Pulmonary artery endothelial cell (primary cell): ENCODE results near the gene VSTM4. TPM values are rescaled to one million over a fixed set of nuclear protein-coding genes. Genes with fewer than 3 reads are reported as not detected.

Source experiments
- DNase-seq: peaks from one replicate; pipeline ENCODE4 v3.0.0-alpha.2; 2011; ENCODE audit warnings: low read depth, low spot score
- total RNA-seq: library from RNA; depleted of rRNA; stranded (reverse); fragments of >200 nt; gene quantifications from 2 replicates; pipeline ENCODE4 v1.2.3, GENCODE V29; 2014

The VSTM4 gene
- total RNA-seq, 1 donor from 2014 or later, result 0.26 TPM

GRCh38 chr10:49009199-49009979 is 105.9 kb downstream of the VSTM4 start:
- DNase-seq, result no peak

GRCh38 chr10:49008505-49009198 is 106.7 kb downstream of the VSTM4 start:
- no peak for DNase-seq

GRCh38 chr10:49008091-49008490 is 107.2 kb downstream of the VSTM4 start:
- DNase-seq, result no peak

GRCh38 chr10:49007129-49007528 is 108.2 kb downstream of the VSTM4 start:
- DNase-seq, result no peak

GRCh38 chr10:49005270-49005669 is 110.1 kb downstream of the VSTM4 start:
- DNase-seq, result no peak

GRCh38 chr10:49001870-49002672 is 113.3 kb downstream of the VSTM4 start:
- no peak for DNase-seq

GRCh38 chr10:49001402-49001801 is 113.9 kb downstream of the VSTM4 start:
- no peak for DNase-seq

- DNase-seq, result no peak
Measured at GRCh38 chr10:49000437-49001398, 114.6 kb downstream of the VSTM4 start.

- no peak for DNase-seq
Measured at GRCh38 chr10:48999346-48999745, 116.0 kb downstream of the VSTM4 start.

GRCh38 chr10:48996329-48996728 is 119.0 kb downstream of the VSTM4 start:
- no peak for DNase-seq

- DNase-seq, result no peak
Measured at GRCh38 chr10:48993627-48994026, 121.7 kb downstream of the VSTM4 start.

GRCh38 chr10:48990226-48990625 is 125.1 kb downstream of the VSTM4 start:
- no peak for DNase-seq

- DNase-seq, result no peak
Measured at GRCh38 chr10:48985621-48986158, 129.6 kb downstream of the VSTM4 start.

- no peak for DNase-seq
Measured at GRCh38 chr10:48983648-48984351, 131.5 kb downstream of the VSTM4 start.

GRCh38 chr10:48982584-48982983 is 132.7 kb downstream of the VSTM4 start:
- DNase-seq, result no peak

- DNase-seq, result no peak
Measured at GRCh38 chr10:48981310-48981907, 133.9 kb downstream of the VSTM4 start.

GRCh38 chr10:48978318-48978717 is 137.0 kb downstream of the VSTM4 start:
- DNase-seq, result no peak

- DNase-seq, result no peak
Measured at GRCh38 chr10:48976196-48976595, 139.1 kb downstream of the VSTM4 start.

- DNase-seq, result no peak
Measured at GRCh38 chr10:48974510-48975156, 140.7 kb downstream of the VSTM4 start.
